Muscle layer of colon (tissue), 2 donors: ENCODE measurements around the gene SLC28A1.

ENCODE experiments used
- H3K27ac ChIP-seq: one replicate; pipeline ENCODE4 v1.7.0; 2013; ENCODE audit warnings: low read depth, mild to moderate bottlenecking, low read length, moderate library complexity
- H3K27me3 ChIP-seq, 2 donors: one replicate each; pipeline ENCODE4 v1.7.0; 2013; ENCODE audit warnings: low read length in 2 of 2, mild to moderate bottlenecking in 2 of 2; ENCODE audit not compliant: insufficient read depth in 2 of 2, control insufficient read depth in 1 of 2
- H3K36me3 ChIP-seq: one replicate; pipeline ENCODE4 v1.7.0; 2013; ENCODE audit warnings: mild to moderate bottlenecking, low read length; ENCODE audit not compliant: insufficient read depth
- H3K4me1 ChIP-seq: one replicate; pipeline ENCODE4 v1.7.0; 2013; ENCODE audit warnings: mild to moderate bottlenecking, low read length; ENCODE audit not compliant: insufficient read depth
- H3K4me3 ChIP-seq, 2 donors: one replicate each; pipeline ENCODE4 v1.7.0; 2013; ENCODE audit warnings: low read length in 2 of 2, low read depth in 1 of 2, mild to moderate bottlenecking in 1 of 2, moderate library complexity in 1 of 2
- H3K9ac ChIP-seq: one replicate; pipeline ENCODE4 v1.7.0; 2013; ENCODE audit warnings: low read length
- H3K9me3 ChIP-seq: one replicate; pipeline ENCODE4 v1.7.0; 2013; ENCODE audit warnings: mild to moderate bottlenecking, low read length
- donor health status: abdominal sarcoma.
- donor health status: Adenocarcinoma of cecum.

SLC28A1 gene

DNA sequence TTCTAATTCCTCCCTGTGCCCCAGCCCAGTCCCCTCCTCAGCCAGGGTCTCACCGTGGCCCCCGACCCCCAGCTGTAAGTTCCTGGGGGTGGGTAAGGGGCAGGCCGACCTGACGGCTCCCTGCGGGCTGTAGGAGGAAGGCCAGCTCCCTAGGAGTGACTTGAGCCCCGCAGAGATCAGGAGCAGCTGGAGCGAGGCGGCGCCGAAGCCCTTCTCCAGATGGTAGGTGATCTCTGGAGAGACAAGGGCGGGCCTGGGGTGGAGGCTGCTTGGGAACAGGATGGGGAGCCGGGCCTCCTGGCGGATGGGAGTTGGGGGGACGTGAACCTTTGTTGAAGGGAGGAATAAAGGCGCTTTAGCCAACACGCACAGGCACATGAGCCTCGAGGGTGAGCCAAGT is 4.2 kb downstream of the SLC28A1 start:
- Histone ChIP-seq H3K4me3 (no peak overlapping the region), H3K9me3 (no peaks in the 10 kb centered on the region), H3K27ac (no peak overlapping the region), H3K36me3 (no peaks in the 10 kb centered on the region), H3K4me1 (no peaks in the 10 kb centered on the region), H3K9ac (no peak overlapping the region), H3K27me3 (peaks cover 0 to 6% of the 10 kb centered on the region in 2 donors)

DNA sequence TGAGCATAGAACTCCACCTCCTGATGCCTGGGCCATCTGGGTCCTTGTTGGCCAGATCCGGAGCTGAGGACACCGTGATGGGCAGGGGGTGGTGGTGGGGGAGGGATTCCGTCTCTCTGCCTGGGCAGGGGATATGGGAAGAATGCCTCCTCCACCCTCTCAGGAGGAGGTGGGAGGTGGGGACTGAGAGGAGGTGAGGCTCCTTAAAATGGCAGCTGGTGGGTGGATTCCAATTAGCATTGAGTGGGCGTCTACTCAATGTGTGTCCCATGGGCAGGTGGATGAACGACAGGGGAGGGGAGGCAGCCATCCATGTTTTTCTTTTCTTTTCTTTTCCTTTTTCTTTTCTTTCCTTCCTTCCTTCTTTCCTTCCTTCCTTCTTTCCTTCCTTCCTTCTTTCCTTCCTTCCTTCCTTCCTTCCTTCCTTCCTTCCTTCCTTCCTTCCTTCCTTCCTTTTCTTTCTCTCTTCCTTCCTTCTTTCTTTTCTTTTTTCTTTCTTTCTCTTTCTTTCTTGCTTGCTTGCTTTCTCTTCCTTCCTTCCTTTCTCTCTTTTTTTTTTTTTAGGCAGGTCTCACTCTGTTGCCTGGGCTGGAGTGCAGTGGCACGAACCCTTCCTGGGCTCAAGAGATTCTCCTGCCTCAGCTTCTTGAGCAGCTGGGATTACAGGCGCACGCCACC is 5.0 kb downstream of the SLC28A1 start:
- H3K9me3 ChIP-seq = no peaks in the 10 kb centered on the region
- no peaks in the 10 kb centered on the region for H3K36me3 ChIP-seq
- no peak overlapping the region for H3K4me3 ChIP-seq
- no peak overlapping the region for H3K9ac ChIP-seq
- no peak overlapping the region for H3K27ac ChIP-seq
- H3K27me3 ChIP-seq = peaks cover 0 to 6% of the 10 kb centered on the region in 2 donors
- H3K4me1 ChIP-seq = no peaks in the 10 kb centered on the region

GRCh38 chr15:84889991-84890669 is 5.7 kb downstream of the SLC28A1 start:
- H3K27me3 ChIP-seq = peaks cover 0 to 6% of the 10 kb centered on the region in 2 donors
- H3K27ac ChIP-seq = no peak overlapping the region
- H3K9ac ChIP-seq = no peak overlapping the region
- no peaks in the 10 kb centered on the region for H3K4me1 ChIP-seq
- H3K9me3 ChIP-seq = no peaks in the 10 kb centered on the region
- no peak overlapping the region for H3K4me3 ChIP-seq
- H3K36me3 ChIP-seq = no peaks in the 10 kb centered on the region

DNA sequence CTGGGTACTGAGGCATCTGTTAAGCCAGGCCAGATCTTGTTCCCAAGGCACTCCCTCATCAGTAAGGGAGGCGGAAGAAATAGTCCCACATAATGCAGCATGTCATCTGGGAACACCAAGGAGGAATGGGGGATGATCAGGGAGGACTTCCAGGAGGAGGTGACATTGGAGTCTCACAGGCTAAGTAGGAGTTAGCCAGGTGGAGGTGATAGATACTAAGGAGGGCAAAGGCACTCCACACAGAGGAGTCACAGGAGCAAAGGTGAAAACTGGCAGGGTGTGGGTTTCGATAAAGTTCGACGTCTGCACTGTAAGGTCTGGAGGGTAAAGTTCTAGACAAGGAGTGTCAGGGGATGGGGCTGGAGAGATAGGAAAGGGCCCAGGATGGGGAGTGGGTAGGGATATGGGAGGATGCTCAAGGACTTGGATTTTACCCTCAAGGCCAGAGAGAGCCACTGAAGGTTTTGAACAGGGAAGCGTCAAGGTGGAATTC is 6.3 kb downstream of the SLC28A1 start:
- H3K36me3 ChIP-seq = no peaks in the 10 kb centered on the region
- peaks cover 0 to 6% of the 10 kb centered on the region in 2 donors for H3K27me3 ChIP-seq
- no peak overlapping the region for H3K9ac ChIP-seq
- H3K4me1 ChIP-seq = no peaks in the 10 kb centered on the region
- no peak overlapping the region for H3K4me3 ChIP-seq
- no peaks in the 10 kb centered on the region for H3K9me3 ChIP-seq
- no peak overlapping the region for H3K27ac ChIP-seq

DNA sequence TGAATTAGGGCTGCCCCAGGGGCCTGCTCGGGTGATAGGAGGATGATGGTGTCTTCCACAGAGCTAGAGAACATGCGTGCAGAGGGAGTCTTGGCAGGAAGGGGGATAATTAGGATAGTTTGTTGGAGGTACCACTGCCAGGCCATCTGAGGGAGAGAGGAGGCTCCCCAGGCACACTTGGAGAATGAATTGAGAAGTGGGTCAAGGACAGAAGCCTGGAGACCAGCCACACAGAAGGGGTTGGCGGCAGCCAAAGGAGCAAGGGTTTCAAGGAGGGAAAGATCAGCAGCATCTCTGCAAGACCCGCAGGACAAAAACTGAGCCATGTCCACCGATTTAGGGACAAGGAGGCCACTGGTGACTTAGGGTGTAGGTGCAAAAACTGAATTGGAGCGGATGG is 6.9 kb downstream of the SLC28A1 start:
- Histone ChIP-seq H3K27ac (no peak overlapping the region), H3K9me3 (no peaks in the 10 kb centered on the region), H3K9ac (no peak overlapping the region), H3K36me3 (no peaks in the 10 kb centered on the region), H3K27me3 (peaks cover 0 to 6% of the 10 kb centered on the region in 2 donors), H3K4me3 (no peak overlapping the region), H3K4me1 (no peaks in the 10 kb centered on the region)

GRCh38 chr15:84892786-84893307 is 8.4 kb downstream of the SLC28A1 start:
- Histone ChIP-seq H3K27ac (no peak overlapping the region), H3K9ac (no peak overlapping the region), H3K4me1 (no peaks in the 10 kb centered on the region)

DNA sequence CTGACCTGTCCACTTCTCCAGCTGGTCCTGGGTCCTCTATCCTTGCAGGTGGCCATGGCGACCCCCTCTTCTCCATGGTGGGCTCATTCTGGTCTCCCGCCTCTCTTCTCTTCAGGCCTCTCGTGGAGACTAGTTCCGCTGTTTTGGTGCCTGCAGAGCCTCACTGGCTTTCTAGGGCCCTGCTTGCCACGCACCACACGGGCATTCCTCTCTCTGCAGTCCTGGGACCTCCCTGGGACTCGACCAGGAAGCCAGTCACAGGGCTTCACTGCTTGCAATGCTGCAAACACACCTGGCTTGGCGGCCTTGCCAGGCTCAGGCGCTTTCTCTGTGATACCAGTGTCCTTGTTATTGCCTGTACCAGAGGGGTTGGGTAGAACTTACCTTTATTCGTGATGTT is 9.1 kb downstream of the SLC28A1 start:
- Histone ChIP-seq H3K4me1 (no peaks in the 10 kb centered on the region), H3K27ac (no peak overlapping the region), H3K4me3 (no peak overlapping the region), H3K9ac (no peak overlapping the region), H3K27me3 (peaks cover 0 to 6% of the 10 kb centered on the region in 2 donors), H3K36me3 (no peaks in the 10 kb centered on the region), H3K9me3 (no peaks in the 10 kb centered on the region)

More at GRCh38 chr15:84892786-84893307, 8.4 kb downstream of the SLC28A1 start:
- H3K4me3 ChIP-seq = no peak overlapping the region
- no peaks in the 10 kb centered on the region for H3K36me3 ChIP-seq
- peaks cover 0 to 6% of the 10 kb centered on the region in 2 donors for H3K27me3 ChIP-seq
- H3K9me3 ChIP-seq = no peaks in the 10 kb centered on the region

- H3K9me3 ChIP-seq = no peaks in the 10 kb centered on the region
- no peak overlapping the region for H3K4me3 ChIP-seq
- no peak overlapping the region for H3K9ac ChIP-seq
- no peak overlapping the region for H3K27ac ChIP-seq
- H3K36me3 ChIP-seq = no peaks in the 10 kb centered on the region
- no peaks in the 10 kb centered on the region for H3K4me1 ChIP-seq
- H3K27me3 ChIP-seq = peaks cover 0 to 6% of the 10 kb centered on the region in 2 donors
Observed at GRCh38 chr15:84894736-84895425, 10.4 kb downstream of the SLC28A1 start.

- Histone ChIP-seq H3K36me3 (no peaks in the 10 kb centered on the region), H3K27ac (no peak overlapping the region), H3K9ac (no peak overlapping the region), H3K9me3 (no peaks in the 10 kb centered on the region), H3K4me1 (no peaks in the 10 kb centered on the region), H3K27me3 (no peaks in the 10 kb centered on the region), H3K4me3 (no peak overlapping the region)
Observed at GRCh38 chr15:84898761-84899160, 14.3 kb downstream of the SLC28A1 start.

DNA sequence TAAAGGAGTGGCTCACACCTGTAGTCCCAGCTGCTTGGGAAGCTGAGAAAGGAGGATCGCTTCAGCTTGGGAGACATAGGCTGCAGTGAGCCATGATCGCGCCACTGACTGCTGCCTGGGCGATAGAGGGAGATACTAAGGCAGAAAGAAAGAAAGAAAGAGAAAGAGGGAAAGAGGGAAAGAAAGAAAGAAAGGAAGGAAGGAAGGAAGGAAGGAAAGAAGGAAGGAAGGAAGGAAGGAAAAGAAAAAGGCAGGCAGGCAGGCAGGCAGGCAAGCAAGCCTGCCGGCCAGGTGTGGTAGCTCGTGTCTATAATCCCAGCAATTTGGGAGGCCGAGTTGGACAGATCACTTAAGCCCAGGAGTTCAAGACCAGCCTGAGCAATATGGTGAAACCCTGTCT is 15.3 kb downstream of the SLC28A1 start:
- Histone ChIP-seq H3K27me3 (no peaks in the 10 kb centered on the region), H3K9me3 (no peaks in the 10 kb centered on the region), H3K27ac (no peak overlapping the region), H3K9ac (no peak overlapping the region), H3K36me3 (no peaks in the 10 kb centered on the region), H3K4me3 (no peak overlapping the region), H3K4me1 (peaks cover 7% of the 10 kb centered on the region)

DNA sequence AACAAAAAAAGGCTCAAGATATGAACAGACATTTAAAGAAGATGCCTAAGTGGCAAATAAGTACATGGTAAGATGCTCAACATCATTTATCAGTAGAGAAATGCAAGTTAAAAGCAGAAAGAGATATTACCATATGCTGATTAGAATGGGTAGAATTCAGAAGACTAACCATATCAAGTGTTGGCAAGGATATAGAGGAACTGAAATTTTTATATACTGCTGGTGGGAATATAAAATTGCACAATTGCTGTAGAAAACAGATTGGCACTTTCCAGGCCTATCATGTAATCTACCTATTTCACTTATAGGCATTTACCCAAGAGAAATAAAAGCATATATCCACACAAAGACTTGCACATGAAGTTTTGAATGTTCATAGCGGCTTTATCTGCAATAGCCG is 17.1 kb downstream of the SLC28A1 start:
- Histone ChIP-seq H3K4me1 (peaks cover 10% of the 10 kb centered on the region), H3K4me3 (no peak overlapping the region), H3K9me3 (no peaks in the 10 kb centered on the region), H3K9ac (no peak overlapping the region), H3K27me3 (no peaks in the 10 kb centered on the region), H3K27ac (no peak overlapping the region), H3K36me3 (no peaks in the 10 kb centered on the region)
